Measurements from ENCODE around the gene PNPLA6. TPM values are rescaled to one million over a fixed set of nuclear protein-coding genes. Genes with fewer than 3 reads are reported as not detected.

Gene PNPLA6
- total and polyA plus RNA-seq, 4 donors: 41.8 to 267 (median 122) TPM

DNA sequence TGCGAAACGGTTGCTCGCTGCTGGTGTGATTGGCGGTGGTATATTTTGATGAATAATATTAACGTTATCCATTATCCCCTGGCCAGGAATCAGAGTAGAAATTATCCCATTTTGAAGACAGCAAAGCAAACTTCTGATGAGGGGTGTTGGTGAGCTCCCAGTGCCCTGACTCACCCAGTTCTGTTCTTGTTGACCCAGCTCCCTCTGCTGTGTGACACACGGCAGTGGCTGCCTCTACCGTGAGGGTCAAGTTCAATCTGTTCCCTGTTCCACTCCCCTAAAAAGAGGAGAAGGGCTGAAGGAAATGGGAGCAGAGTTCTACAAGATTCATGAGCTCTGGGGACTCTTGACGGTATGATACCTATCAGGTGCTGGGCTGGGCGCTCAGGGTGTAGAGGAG is 62.2 kb downstream of the PNPLA6 start:
- TF ChIP-seq, protein P1, sequence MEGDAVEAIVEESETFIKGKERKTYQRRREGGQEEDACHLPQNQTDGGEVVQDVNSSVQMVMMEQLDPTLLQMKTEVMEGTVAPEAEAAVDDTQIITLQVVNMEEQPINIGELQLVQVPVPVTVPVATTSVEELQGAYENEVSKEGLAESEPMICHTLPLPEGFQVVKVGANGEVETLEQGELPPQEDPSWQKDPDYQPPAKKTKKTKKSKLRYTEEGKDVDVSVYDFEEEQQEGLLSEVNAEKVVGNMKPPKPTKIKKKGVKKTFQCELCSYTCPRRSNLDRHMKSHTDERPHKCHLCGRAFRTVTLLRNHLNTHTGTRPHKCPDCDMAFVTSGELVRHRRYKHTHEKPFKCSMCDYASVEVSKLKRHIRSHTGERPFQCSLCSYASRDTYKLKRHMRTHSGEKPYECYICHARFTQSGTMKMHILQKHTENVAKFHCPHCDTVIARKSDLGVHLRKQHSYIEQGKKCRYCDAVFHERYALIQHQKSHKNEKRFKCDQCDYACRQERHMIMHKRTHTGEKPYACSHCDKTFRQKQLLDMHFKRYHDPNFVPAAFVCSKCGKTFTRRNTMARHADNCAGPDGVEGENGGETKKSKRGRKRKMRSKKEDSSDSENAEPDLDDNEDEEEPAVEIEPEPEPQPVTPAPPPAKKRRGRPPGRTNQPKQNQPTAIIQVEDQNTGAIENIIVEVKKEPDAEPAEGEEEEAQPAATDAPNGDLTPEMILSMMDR (IDR thresholded peaks at IDR 0.05; ENCODE audit: control extremely low read depth, extremely low read depth): no peak
- Histone ChIP-seq H3K27ac (ENCODE audit: low read depth in 1 of 2, low read length in 1 of 2) (no peak overlapping the region), H3K36me3 (ENCODE audit: control insufficient read depth in 4 of 4, insufficient read depth in 4 of 4, low read length in 4 of 4) (no peaks in the 10 kb centered on the region), H3K27me3 (ENCODE audit: control insufficient read depth in 3 of 3, insufficient read depth in 3 of 3, low read length in 2 of 3) (peaks cover 0 to 22% (median 22%) of the 10 kb centered on the region in 3 donors), H3K9ac (ENCODE audit: insufficient read depth in 1 of 2, low read length in 2 of 2) (no peak overlapping the region), H3K9me3 (ENCODE audit: control insufficient read depth in 4 of 4, insufficient read depth in 3 of 4, low read length in 3 of 4) (no peaks in the 10 kb centered on the region), H3K4me1 (ENCODE audit: control insufficient read depth in 5 of 5, insufficient read depth in 5 of 5, low read length in 5 of 5) (peaks cover 0 to 7% (median 0%) of the 10 kb centered on the region in 5 donors), H3K4me3 (no peak overlapping the region)
- ATAC-seq (ENCODE audit: insufficient read depth, low FRiP score): no peak
- no peak for DNase-seq
- WGBS, 2 donors: 70 to 73% methylated on average over 9 of the region's 9 CpGs

DNA sequence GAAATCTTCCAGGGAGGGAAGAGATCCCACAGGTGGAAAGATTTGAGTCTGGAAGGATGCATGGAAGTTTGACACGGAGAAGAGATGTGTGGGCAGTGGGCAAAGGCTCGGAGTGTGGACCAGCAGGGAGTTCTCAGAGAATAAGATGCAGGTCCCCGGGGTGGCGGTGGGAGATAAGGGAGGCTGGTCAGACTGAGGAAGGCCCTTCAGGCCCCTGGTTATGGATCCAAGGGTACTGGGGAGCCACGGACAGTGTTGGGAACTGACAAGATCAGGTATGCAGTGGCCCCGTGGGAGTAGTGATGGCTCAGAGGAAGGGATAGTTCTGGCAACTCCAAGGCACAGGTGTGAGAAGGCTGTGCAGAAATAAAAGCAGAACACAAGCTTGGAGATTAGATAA is 62.7 kb downstream of the PNPLA6 start:
- DNase-seq: no peak
- no peak for ATAC-seq (ENCODE audit: insufficient read depth, low FRiP score)
- TF ChIP-seq, protein P1 (IDR thresholded peaks at IDR 0.05; ENCODE audit: control extremely low read depth, extremely low read depth): no peak
- Histone ChIP-seq H3K9ac (ENCODE audit: insufficient read depth in 1 of 2, low read length in 2 of 2) (no peak overlapping the region), H3K9me3 (ENCODE audit: control insufficient read depth in 4 of 4, insufficient read depth in 3 of 4, low read length in 3 of 4) (no peaks in the 10 kb centered on the region), H3K4me3 (no peak overlapping the region), H3K27ac (ENCODE audit: low read depth in 1 of 2, low read length in 1 of 2) (no peak overlapping the region), H3K27me3 (ENCODE audit: control insufficient read depth in 3 of 3, insufficient read depth in 3 of 3, low read length in 2 of 3) (peaks cover 0 to 22% (median 22%) of the 10 kb centered on the region in 3 donors), H3K36me3 (ENCODE audit: control insufficient read depth in 4 of 4, insufficient read depth in 4 of 4, low read length in 4 of 4) (no peaks in the 10 kb centered on the region), H3K4me1 (ENCODE audit: control insufficient read depth in 5 of 5, insufficient read depth in 5 of 5, low read length in 5 of 5) (peaks cover 0 to 7% (median 0%) of the 10 kb centered on the region in 5 donors)
- 76 to 84% methylated on average over 6 of the region's 6 CpGs for WGBS, 2 donors

DNA sequence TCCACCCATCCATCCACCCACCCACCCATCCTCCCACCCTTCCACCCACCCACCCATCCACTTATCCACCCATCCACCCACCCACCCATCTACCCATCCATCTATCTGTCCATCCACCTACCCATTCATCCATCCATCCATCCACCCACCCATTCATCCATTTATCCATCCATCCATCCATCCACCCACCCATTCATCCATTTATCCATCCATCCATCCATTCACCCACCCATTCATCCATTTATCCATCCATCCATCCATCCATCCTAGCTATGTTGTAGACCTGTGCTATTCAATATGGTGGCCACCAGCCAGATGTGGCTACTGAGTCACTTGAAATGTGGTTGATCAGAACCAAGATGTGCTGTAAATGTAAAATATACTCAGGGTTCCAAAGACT is 65.2 kb downstream of the PNPLA6 start:
- H3K9ac ChIP-seq (ENCODE audit: insufficient read depth in 1 of 2, low read length in 2 of 2): no peak overlapping the region
- ATAC-seq (ENCODE audit: insufficient read depth, low FRiP score) (no peak), DNase-seq (no peak)
- peaks cover 4 to 11% (median 9%) of the 10 kb centered on the region in 3 donors for H3K27me3 ChIP-seq (ENCODE audit: control insufficient read depth in 3 of 3, insufficient read depth in 3 of 3, low read length in 2 of 3)
- peaks cover 0 to 9% (median 0%) of the 10 kb centered on the region in 5 donors for H3K4me1 ChIP-seq (ENCODE audit: control insufficient read depth in 5 of 5, insufficient read depth in 5 of 5, low read length in 5 of 5)
- H3K36me3 ChIP-seq (ENCODE audit: control insufficient read depth in 4 of 4, insufficient read depth in 4 of 4, low read length in 4 of 4): no peaks in the 10 kb centered on the region
- H3K27ac ChIP-seq (ENCODE audit: low read depth in 1 of 2, low read length in 1 of 2): no peak overlapping the region
- peaks cover 0 to 2% (median 0%) of the 10 kb centered on the region in 4 donors for H3K9me3 ChIP-seq (ENCODE audit: control insufficient read depth in 4 of 4, insufficient read depth in 3 of 4, low read length in 3 of 4)
- TF ChIP-seq, protein P1 (IDR thresholded peaks at IDR 0.05; ENCODE audit: control extremely low read depth, extremely low read depth): no peak
- no peak overlapping the region for H3K4me3 ChIP-seq
